Measurements from ENCODE around the gene DST. TPM values are rescaled to one million over a fixed set of nuclear protein-coding genes. Genes with fewer than 3 reads are reported as not detected.

The DST gene
- total RNA-seq, 1 experiment from 2014 or later = 132 TPM

DNA sequence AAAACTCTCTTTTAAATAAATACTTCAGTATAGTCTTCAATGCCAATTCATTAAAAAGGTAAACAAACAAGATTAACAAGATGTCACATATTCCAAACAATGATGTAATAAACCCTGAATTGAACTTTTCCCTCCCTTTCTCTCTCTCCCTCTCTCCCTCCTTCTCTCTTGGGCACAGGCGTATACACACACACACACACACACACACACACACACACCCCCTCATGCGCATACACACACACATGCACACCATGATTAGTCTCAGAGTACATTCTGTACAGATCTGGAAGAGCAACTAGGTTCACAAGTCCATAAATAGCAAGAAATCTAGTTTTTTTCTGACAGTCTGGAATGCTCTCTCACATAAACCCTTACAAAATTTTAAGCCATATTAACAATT is 128.3 kb downstream of the DST start (continued):
- no peak for TF ChIP-seq JUN (CRISPR knock-in tag; IDR thresholded peaks at IDR 0.05)

DNA sequence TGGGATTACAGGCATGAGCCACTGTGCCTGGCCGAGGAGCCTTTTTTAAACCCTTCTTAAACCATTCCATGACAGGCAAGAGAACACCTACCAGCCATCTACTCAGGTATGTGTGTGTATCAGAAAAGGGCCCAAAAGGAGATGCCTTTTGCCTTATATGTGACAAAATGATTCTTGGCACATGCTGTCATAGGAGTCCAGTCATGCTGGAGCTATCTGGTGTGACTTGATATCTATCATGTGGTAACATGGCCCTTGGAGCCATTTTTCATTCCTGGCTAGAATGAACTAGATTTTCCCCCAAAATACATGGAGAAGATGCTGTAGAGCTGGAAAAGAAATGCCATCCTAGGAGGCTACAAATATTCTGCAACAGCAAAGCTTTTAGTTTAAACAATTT is 129.1 kb downstream of the DST start:
- ChIA-PET POLR2A (interaction anchor here (0.7 kb wide), 1 partner anchor 725 kb away, joined by 3 read pairs; no protein-coding TSS in a partner anchor), CTCF (no interaction called here)
- Mint-ChIP-seq H3K4me3 (no peak overlapping the region), H3K27me3 (ENCODE audit: low read depth) (no peaks in the 10 kb centered on the region), H3K9me3 (no peaks in the 10 kb centered on the region), H3K27ac (no peak overlapping the region), H3K36me3 (peaks cover 45% of the 10 kb centered on the region), H3K4me1 (no peaks in the 10 kb centered on the region)
- no peak for TF ChIP-seq TCF7 (CRISPR knock-in tag; IDR thresholded peaks at IDR 0.05; ENCODE audit: low read depth)
- TF ChIP-seq, protein P1, sequence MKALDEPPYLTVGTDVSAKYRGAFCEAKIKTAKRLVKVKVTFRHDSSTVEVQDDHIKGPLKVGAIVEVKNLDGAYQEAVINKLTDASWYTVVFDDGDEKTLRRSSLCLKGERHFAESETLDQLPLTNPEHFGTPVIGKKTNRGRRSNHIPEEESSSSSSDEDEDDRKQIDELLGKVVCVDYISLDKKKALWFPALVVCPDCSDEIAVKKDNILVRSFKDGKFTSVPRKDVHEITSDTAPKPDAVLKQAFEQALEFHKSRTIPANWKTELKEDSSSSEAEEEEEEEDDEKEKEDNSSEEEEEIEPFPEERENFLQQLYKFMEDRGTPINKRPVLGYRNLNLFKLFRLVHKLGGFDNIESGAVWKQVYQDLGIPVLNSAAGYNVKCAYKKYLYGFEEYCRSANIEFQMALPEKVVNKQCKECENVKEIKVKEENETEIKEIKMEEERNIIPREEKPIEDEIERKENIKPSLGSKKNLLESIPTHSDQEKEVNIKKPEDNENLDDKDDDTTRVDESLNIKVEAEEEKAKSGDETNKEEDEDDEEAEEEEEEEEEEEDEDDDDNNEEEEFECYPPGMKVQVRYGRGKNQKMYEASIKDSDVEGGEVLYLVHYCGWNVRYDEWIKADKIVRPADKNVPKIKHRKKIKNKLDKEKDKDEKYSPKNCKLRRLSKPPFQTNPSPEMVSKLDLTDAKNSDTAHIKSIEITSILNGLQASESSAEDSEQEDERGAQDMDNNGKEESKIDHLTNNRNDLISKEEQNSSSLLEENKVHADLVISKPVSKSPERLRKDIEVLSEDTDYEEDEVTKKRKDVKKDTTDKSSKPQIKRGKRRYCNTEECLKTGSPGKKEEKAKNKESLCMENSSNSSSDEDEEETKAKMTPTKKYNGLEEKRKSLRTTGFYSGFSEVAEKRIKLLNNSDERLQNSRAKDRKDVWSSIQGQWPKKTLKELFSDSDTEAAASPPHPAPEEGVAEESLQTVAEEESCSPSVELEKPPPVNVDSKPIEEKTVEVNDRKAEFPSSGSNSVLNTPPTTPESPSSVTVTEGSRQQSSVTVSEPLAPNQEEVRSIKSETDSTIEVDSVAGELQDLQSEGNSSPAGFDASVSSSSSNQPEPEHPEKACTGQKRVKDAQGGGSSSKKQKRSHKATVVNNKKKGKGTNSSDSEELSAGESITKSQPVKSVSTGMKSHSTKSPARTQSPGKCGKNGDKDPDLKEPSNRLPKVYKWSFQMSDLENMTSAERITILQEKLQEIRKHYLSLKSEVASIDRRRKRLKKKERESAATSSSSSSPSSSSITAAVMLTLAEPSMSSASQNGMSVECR (CRISPR knock-in tag; IDR thresholded peaks at IDR 0.05; ENCODE audit: borderline replicate concordance) = no peak
- TF ChIP-seq NR1H2 (CRISPR knock-in tag; IDR thresholded peaks at IDR 0.05) = no peak
- TF ChIP-seq, protein P2, sequence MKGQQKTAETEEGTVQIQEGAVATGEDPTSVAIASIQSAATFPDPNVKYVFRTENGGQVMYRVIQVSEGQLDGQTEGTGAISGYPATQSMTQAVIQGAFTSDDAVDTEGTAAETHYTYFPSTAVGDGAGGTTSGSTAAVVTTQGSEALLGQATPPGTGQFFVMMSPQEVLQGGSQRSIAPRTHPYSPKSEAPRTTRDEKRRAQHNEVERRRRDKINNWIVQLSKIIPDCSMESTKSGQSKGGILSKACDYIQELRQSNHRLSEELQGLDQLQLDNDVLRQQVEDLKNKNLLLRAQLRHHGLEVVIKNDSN (CRISPR knock-in tag; IDR thresholded peaks at IDR 0.05) = no peak
- TF ChIP-seq, protein P3, sequence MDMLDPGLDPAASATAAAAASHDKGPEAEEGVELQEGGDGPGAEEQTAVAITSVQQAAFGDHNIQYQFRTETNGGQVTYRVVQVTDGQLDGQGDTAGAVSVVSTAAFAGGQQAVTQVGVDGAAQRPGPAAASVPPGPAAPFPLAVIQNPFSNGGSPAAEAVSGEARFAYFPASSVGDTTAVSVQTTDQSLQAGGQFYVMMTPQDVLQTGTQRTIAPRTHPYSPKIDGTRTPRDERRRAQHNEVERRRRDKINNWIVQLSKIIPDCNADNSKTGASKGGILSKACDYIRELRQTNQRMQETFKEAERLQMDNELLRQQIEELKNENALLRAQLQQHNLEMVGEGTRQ (CRISPR knock-in tag; IDR thresholded peaks at IDR 0.05) = no peak
- TF ChIP-seq ZNF317 (CRISPR knock-in tag; IDR thresholded peaks at IDR 0.05; ENCODE audit: borderline replicate concordance, low read depth) = no peak
- TF ChIP-seq TEAD1 (CRISPR knock-in tag; IDR thresholded peaks at IDR 0.05) = no peak
- TF ChIP-seq, protein P4, sequence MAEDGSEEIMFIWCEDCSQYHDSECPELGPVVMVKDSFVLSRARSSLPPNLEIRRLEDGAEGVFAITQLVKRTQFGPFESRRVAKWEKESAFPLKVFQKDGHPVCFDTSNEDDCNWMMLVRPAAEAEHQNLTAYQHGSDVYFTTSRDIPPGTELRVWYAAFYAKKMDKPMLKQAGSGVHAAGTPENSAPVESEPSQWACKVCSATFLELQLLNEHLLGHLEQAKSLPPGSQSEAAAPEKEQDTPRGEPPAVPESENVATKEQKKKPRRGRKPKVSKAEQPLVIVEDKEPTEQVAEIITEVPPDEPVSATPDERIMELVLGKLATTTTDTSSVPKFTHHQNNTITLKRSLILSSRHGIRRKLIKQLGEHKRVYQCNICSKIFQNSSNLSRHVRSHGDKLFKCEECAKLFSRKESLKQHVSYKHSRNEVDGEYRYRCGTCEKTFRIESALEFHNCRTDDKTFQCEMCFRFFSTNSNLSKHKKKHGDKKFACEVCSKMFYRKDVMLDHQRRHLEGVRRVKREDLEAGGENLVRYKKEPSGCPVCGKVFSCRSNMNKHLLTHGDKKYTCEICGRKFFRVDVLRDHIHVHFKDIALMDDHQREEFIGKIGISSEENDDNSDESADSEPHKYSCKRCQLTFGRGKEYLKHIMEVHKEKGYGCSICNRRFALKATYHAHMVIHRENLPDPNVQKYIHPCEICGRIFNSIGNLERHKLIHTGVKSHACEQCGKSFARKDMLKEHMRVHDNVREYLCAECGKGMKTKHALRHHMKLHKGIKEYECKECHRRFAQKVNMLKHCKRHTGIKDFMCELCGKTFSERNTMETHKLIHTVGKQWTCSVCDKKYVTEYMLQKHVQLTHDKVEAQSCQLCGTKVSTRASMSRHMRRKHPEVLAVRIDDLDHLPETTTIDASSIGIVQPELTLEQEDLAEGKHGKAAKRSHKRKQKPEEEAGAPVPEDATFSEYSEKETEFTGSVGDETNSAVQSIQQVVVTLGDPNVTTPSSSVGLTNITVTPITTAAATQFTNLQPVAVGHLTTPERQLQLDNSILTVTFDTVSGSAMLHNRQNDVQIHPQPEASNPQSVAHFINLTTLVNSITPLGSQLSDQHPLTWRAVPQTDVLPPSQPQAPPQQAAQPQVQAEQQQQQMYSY (CRISPR knock-in tag; IDR thresholded peaks at IDR 0.05) = no peak
- no peak for TF ChIP-seq NFE2L1 (CRISPR knock-in tag; IDR thresholded peaks at IDR 0.05)
- no peak for TF ChIP-seq NFYB (CRISPR knock-in tag; conservative IDR thresholded peaks at IDR 0.05; ENCODE audit: low read depth)
- no peak for TF ChIP-seq NR3C1 (CRISPR knock-in tag; conservative IDR thresholded peaks at IDR 0.05; ENCODE audit: low read depth)
- no peak for TF ChIP-seq ZNF219 (CRISPR knock-in tag; IDR thresholded peaks at IDR 0.05; ENCODE audit: borderline replicate concordance)
- TF ChIP-seq, protein P5, sequence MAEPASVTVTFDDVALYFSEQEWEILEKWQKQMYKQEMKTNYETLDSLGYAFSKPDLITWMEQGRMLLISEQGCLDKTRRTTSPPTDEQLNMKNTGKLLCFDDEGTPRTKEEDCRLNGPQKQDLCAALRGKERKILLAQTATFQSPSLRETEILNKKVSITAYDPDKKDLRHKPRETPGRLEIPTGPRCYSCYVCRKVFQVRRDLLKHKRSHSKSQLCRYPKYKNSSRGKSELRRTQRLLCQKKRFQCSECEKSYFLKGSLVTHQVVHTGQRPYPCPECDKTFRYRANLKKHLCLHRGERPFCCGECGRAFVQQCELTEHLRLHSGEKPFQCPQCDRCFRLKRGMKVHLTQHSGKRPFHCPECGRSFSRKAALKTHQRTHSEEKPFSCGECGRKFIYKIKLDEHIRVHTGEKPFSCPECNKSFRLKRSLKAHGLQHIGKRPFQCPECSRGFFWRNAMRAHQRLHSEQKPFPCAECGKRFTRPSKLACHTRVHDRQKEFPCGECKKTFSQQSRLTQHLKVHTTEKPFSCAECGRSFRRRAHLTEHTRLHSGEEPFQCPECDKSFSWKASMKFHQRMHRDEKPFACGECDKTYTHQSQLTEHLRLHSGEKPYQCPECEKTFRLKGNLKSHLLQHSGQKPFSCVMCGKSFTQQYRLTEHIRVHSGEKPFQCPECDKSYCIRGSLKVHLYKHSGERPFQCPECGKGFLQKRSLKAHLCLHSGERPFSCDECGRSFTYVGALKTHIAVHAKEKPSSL (CRISPR knock-in tag; conservative IDR thresholded peaks at IDR 0.05) = no peak
- no peak for DNase-seq (ENCODE audit: low spot score)
- ATAC-seq = no peak

Measured in WTC11 (cell line).